ENCODE measurements around the gene SLC28A1. TPM values are rescaled to one million over a fixed set of nuclear protein-coding genes. Genes with fewer than 3 reads are reported as not detected.
"Not testable (repeated sequence)": the region's sequence is repeated elsewhere in the genome, so short reads cannot be mapped to it uniquely, and the experiment has no call there.

Gene SLC28A1
- total RNA-seq, 1 experiment from 2014 or later, result not detected

GRCh38 chr15:84981711-84982300 is 97.3 kb downstream of the SLC28A1 start, which contains the start of gene PDE8A:
PDE8A (plus strand) TSS chr15:84981856; CDS start chr15:84982163, 307 bp downstream.
- Histone ChIP-seq H3K9me2 (replicated peaks; ENCODE audit: insufficient read depth, low read length) (no peaks in the 10 kb centered on the region), H3K27ac (ENCODE audit: low read length) (peak within 1 kb of the TSS; percentile 41), H3K36me3 (ENCODE audit: insufficient read depth, low read length) (no peaks in the 10 kb centered on the region), H2AFZ (ENCODE audit: low read length) (peak within 1 kb of the TSS; percentile 91; the same call in 1 of the 2 replicates), H3K4me1 (ENCODE audit: low read length) (peaks cover 12% of the 10 kb centered on the region), H3K4me3 (ENCODE audit: low read length) (peak within 1 kb of the TSS; percentile 70), H3K9me3 (ENCODE audit: low read length) (no peaks in the 10 kb centered on the region), H3K79me2 (ENCODE audit: low read length) (no peaks in the 10 kb centered on the region), H3K9ac (ENCODE audit: low read length) (peak within 1 kb of the TSS; percentile 76), H3K27me3 (ENCODE audit: low read length) (no peaks in the 10 kb centered on the region), H4K20me1 (ENCODE audit: insufficient read depth, low read depth, low read length) (peaks cover 6% of the 10 kb centered on the region; the same call in 1 of the 2 replicates), H3K4me2 (ENCODE audit: low read depth, low read length, poor library complexity, severe bottlenecking) (peak within 1 kb of the TSS; percentile 81)
- DNase-seq, result no peak

GRCh38 chr15:84982301-84982920 is 97.9 kb downstream of the SLC28A1 start:
- Histone ChIP-seq H3K27ac (ENCODE audit: low read length) (no peak overlapping the region), H3K4me3 (ENCODE audit: low read length) (no peak overlapping the region), H3K4me1 (ENCODE audit: low read length) (peaks cover 12% of the 10 kb centered on the region), H3K27me3 (ENCODE audit: low read length) (no peaks in the 10 kb centered on the region), H3K9me2 (replicated peaks; ENCODE audit: insufficient read depth, low read length) (no peaks in the 10 kb centered on the region), H3K79me2 (ENCODE audit: low read length) (no peaks in the 10 kb centered on the region), H3K9ac (ENCODE audit: low read length) (no peak overlapping the region), H2AFZ (ENCODE audit: low read length) (no peak overlapping the region), H3K4me2 (ENCODE audit: low read depth, low read length, poor library complexity, severe bottlenecking) (no peak overlapping the region), H3K9me3 (ENCODE audit: low read length) (no peaks in the 10 kb centered on the region), H4K20me1 (ENCODE audit: insufficient read depth, low read depth, low read length) (peaks cover 6% of the 10 kb centered on the region; the same call in 1 of the 2 replicates), H3K36me3 (ENCODE audit: insufficient read depth, low read length) (no peaks in the 10 kb centered on the region)
- DNase-seq, result no peak

- Histone ChIP-seq H3K9ac (ENCODE audit: low read length) (no peak overlapping the region), H3K9me2 (replicated peaks; ENCODE audit: insufficient read depth, low read length) (no peaks in the 10 kb centered on the region), H2AFZ (ENCODE audit: low read length) (no peak overlapping the region), H3K4me1 (ENCODE audit: low read length) (peaks cover 15% of the 10 kb centered on the region), H3K36me3 (ENCODE audit: insufficient read depth, low read length) (no peaks in the 10 kb centered on the region), H3K27me3 (ENCODE audit: low read length) (no peaks in the 10 kb centered on the region), H3K27ac (ENCODE audit: low read length) (no peak overlapping the region), H3K4me2 (ENCODE audit: low read depth, low read length, poor library complexity, severe bottlenecking) (no peak overlapping the region), H3K9me3 (ENCODE audit: low read length) (no peaks in the 10 kb centered on the region), H3K4me3 (ENCODE audit: low read length) (no peak overlapping the region), H3K79me2 (ENCODE audit: low read length) (no peaks in the 10 kb centered on the region), H4K20me1 (ENCODE audit: insufficient read depth, low read depth, low read length) (peaks cover 11% of the 10 kb centered on the region)
- DNase-seq, result no peak
These were observed 98.8 kb downstream of the SLC28A1 start for GRCh38 chr15:84983294-84983693.

GRCh38 chr15:84983711-84984110 is 99.2 kb downstream of the SLC28A1 start:
- no peaks in the 10 kb centered on the region for H3K27me3 ChIP-seq (ENCODE audit: low read length)
- no peak overlapping the region for H3K9ac ChIP-seq (ENCODE audit: low read length)
- H3K9me2 ChIP-seq (replicated peaks; ENCODE audit: insufficient read depth, low read length), result no peaks in the 10 kb centered on the region
- no peak overlapping the region for H3K4me2 ChIP-seq (ENCODE audit: low read depth, low read length, poor library complexity, severe bottlenecking)
- H3K79me2 ChIP-seq (ENCODE audit: low read length), result no peaks in the 10 kb centered on the region
- H3K27ac ChIP-seq (ENCODE audit: low read length), result no peak overlapping the region
- H3K4me3 ChIP-seq (ENCODE audit: low read length), result no peak overlapping the region
- peaks cover 15% of the 10 kb centered on the region for H3K4me1 ChIP-seq (ENCODE audit: low read length)
- H3K9me3 ChIP-seq (ENCODE audit: low read length), result no peaks in the 10 kb centered on the region
- DNase-seq, result no peak
- no peaks in the 10 kb centered on the region for H3K36me3 ChIP-seq (ENCODE audit: insufficient read depth, low read length)
- H2AFZ ChIP-seq (ENCODE audit: low read length), result no peak overlapping the region
- H4K20me1 ChIP-seq (ENCODE audit: insufficient read depth, low read depth, low read length), result peaks cover 15% of the 10 kb centered on the region

- H3K27ac ChIP-seq (ENCODE audit: low read length), result no peak overlapping the region
These were observed 100.7 kb downstream of the SLC28A1 start for GRCh38 chr15:84985158-84985557.

GRCh38 chr15:84987351-84987750 is 102.9 kb downstream of the SLC28A1 start:
- not testable (repeated sequence) for H3K9me2 ChIP-seq (replicated peaks; ENCODE audit: insufficient read depth, low read length); H3K4me2 ChIP-seq (ENCODE audit: low read depth, low read length, poor library complexity, severe bottlenecking); H3K79me2 ChIP-seq (ENCODE audit: low read length); H3K36me3 ChIP-seq (ENCODE audit: insufficient read depth, low read length); DNase-seq; H3K9me3 ChIP-seq (ENCODE audit: low read length); H3K9ac ChIP-seq (ENCODE audit: low read length); H3K4me3 ChIP-seq (ENCODE audit: low read length); H3K27me3 ChIP-seq (ENCODE audit: low read length); H2AFZ ChIP-seq (ENCODE audit: low read length); H3K27ac ChIP-seq (ENCODE audit: low read length)
- Histone ChIP-seq H3K4me1 (ENCODE audit: low read length) (peaks cover 11% of the 10 kb centered on the region), H4K20me1 (ENCODE audit: insufficient read depth, low read depth, low read length) (peaks cover 22% of the 10 kb centered on the region)

More at GRCh38 chr15:84985158-84985557, 100.7 kb downstream of the SLC28A1 start:
- H3K79me2 ChIP-seq (ENCODE audit: low read length), result no peaks in the 10 kb centered on the region
- DNase-seq, result no peak
- H3K4me2 ChIP-seq (ENCODE audit: low read depth, low read length, poor library complexity, severe bottlenecking), result no peak overlapping the region
- no peaks in the 10 kb centered on the region for H3K9me3 ChIP-seq (ENCODE audit: low read length)
- no peaks in the 10 kb centered on the region for H3K27me3 ChIP-seq (ENCODE audit: low read length)
- H3K36me3 ChIP-seq (ENCODE audit: insufficient read depth, low read length), result no peaks in the 10 kb centered on the region
- H3K4me1 ChIP-seq (ENCODE audit: low read length), result peaks cover 10% of the 10 kb centered on the region
- H2AFZ ChIP-seq (ENCODE audit: low read length), result no peak overlapping the region
- H3K9me2 ChIP-seq (replicated peaks; ENCODE audit: insufficient read depth, low read length), result no peaks in the 10 kb centered on the region
- H3K4me3 ChIP-seq (ENCODE audit: low read length), result no peak overlapping the region
- H4K20me1 ChIP-seq (ENCODE audit: insufficient read depth, low read depth, low read length), result peaks cover 18% of the 10 kb centered on the region
- H3K9ac ChIP-seq (ENCODE audit: low read length), result no peak overlapping the region

- H3K36me3 ChIP-seq (ENCODE audit: insufficient read depth, low read length), result no peaks in the 10 kb centered on the region
- H4K20me1 ChIP-seq (ENCODE audit: insufficient read depth, low read depth, low read length), result peaks cover 22% of the 10 kb centered on the region
- no peak overlapping the region for H2AFZ ChIP-seq (ENCODE audit: low read length)
- H3K4me1 ChIP-seq (ENCODE audit: low read length), result peaks cover 11% of the 10 kb centered on the region
- H3K9ac ChIP-seq (ENCODE audit: low read length), result no peak overlapping the region
- no peaks in the 10 kb centered on the region for H3K9me3 ChIP-seq (ENCODE audit: low read length)
- no peaks in the 10 kb centered on the region for H3K9me2 ChIP-seq (replicated peaks; ENCODE audit: insufficient read depth, low read length)
- DNase-seq, result no peak
- H3K27ac ChIP-seq (ENCODE audit: low read length), result no peak overlapping the region
- H3K79me2 ChIP-seq (ENCODE audit: low read length), result no peaks in the 10 kb centered on the region
- no peak overlapping the region for H3K4me2 ChIP-seq (ENCODE audit: low read depth, low read length, poor library complexity, severe bottlenecking)
- no peak overlapping the region for H3K4me3 ChIP-seq (ENCODE audit: low read length)
- no peaks in the 10 kb centered on the region for H3K27me3 ChIP-seq (ENCODE audit: low read length)
These were observed 103.6 kb downstream of the SLC28A1 start for GRCh38 chr15:84987949-84988624.

GRCh38 chr15:84988909-84989644 is 104.6 kb downstream of the SLC28A1 start:
- H3K79me2 ChIP-seq (ENCODE audit: low read length), result no peaks in the 10 kb centered on the region
- no peaks in the 10 kb centered on the region for H3K9me3 ChIP-seq (ENCODE audit: low read length)
- peaks cover 17% of the 10 kb centered on the region for H4K20me1 ChIP-seq (ENCODE audit: insufficient read depth, low read depth, low read length)
- no peak for DNase-seq
- no peaks in the 10 kb centered on the region for H3K27me3 ChIP-seq (ENCODE audit: low read length)
- no peaks in the 10 kb centered on the region for H3K36me3 ChIP-seq (ENCODE audit: insufficient read depth, low read length)
- no peak overlapping the region for H3K4me2 ChIP-seq (ENCODE audit: low read depth, low read length, poor library complexity, severe bottlenecking)
- H2AFZ ChIP-seq (ENCODE audit: low read length), result no peak overlapping the region
- H3K9ac ChIP-seq (ENCODE audit: low read length), result no peak overlapping the region
- H3K27ac ChIP-seq (ENCODE audit: low read length), result no peak overlapping the region
- no peaks in the 10 kb centered on the region for H3K9me2 ChIP-seq (replicated peaks; ENCODE audit: insufficient read depth, low read length)
- H3K4me1 ChIP-seq (ENCODE audit: low read length), result peaks cover 11% of the 10 kb centered on the region
- H3K4me3 ChIP-seq (ENCODE audit: low read length), result no peak overlapping the region

Measured in Karpas-422 (cell line).